Caco-2 (cell line): Measurements from ENCODE around the gene DMKN. TPM values are rescaled to one million over a fixed set of nuclear protein-coding genes. Genes with fewer than 3 reads are reported as not detected.
A peak's percentile ranks its signal among the peaks of the same experiment; 100 is the strongest.

ENCODE experiments used
- BruUV-seq: library from RNA; stranded (reverse); fragments of 400-500 nt; replicated peaks from 2 replicates; lab custom pipeline; 2021; lab: Mats Ljungman, UMichigan
- CTCF ChIA-PET: fragments of 300-600 bp; sonication (Branson Sonifier 250); formaldehyde crosslinking; loops from one replicate; lab custom pipeline; 2022; ENCODE audit warnings: antibody characterized with exemption; lab: Charles Lee
- POLR2A ChIA-PET: fragments of 300-600 bp; sonication (Branson Sonifier 250); formaldehyde crosslinking; loops from one replicate; lab custom pipeline; 2022; ENCODE audit warnings: antibody characterized with exemption; lab: Charles Lee
- DNase-seq, 2 experiments: peaks; one replicate each; pipeline versions ENCODE4 v3.0.0 to v3.0.0-alpha.2; 2020 to 2022
- H3K27me3 ChIP-seq: replicated peaks from 2 replicates; pipeline ENCODE4 v1.6.0; 2011; ENCODE audit warnings: low read length; ENCODE audit not compliant: control insufficient read depth, insufficient read depth
- H3K36me3 ChIP-seq: 2 replicates; pipeline ENCODE4 v1.5.1; 2011; ENCODE audit warnings: low read length; ENCODE audit not compliant: control insufficient read depth, insufficient read depth
- H3K4me1 ChIP-seq: fragments of 250-450 bp; sonication (Bioruptor Pico); 2 replicates; pipeline ENCODE4 v1.5.1; 2020; ENCODE audit warnings: mild to moderate bottlenecking
- H3K4me3 ChIP-seq: 2 replicates; pipeline ENCODE4 v1.5.1; 2011; ENCODE audit warnings: low read depth, mild to moderate bottlenecking, control low read depth, low read length
- H3K9me3 ChIP-seq: fragments of 250-450 bp; sonication (Bioruptor Pico); 2 replicates; pipeline ENCODE4 v1.5.1; 2020; ENCODE audit warnings: mild to moderate bottlenecking, moderate library complexity
- H3K27ac Mint-ChIP-seq: one replicate; pipeline ENCODE4 v1.8.0; 2022; ENCODE audit warnings: mixed read lengths; ENCODE audit not compliant: unreplicated experiment
- H3K27me3 Mint-ChIP-seq: one replicate; pipeline ENCODE4 v1.8.0; 2022; ENCODE audit warnings: mixed read lengths; ENCODE audit not compliant: insufficient read depth, unreplicated experiment
- H3K36me3 Mint-ChIP-seq: one replicate; pipeline ENCODE4 v1.8.0; 2022; ENCODE audit warnings: mild to moderate bottlenecking, mixed read lengths; ENCODE audit not compliant: insufficient read depth, unreplicated experiment
- H3K4me1 Mint-ChIP-seq: one replicate; pipeline ENCODE4 v1.8.0; 2022; ENCODE audit warnings: low read depth, mixed read lengths; ENCODE audit not compliant: unreplicated experiment
- H3K4me3 Mint-ChIP-seq: one replicate; pipeline ENCODE4 v1.8.0; 2022; ENCODE audit warnings: mild to moderate bottlenecking, moderate library complexity, mixed read lengths; ENCODE audit not compliant: unreplicated experiment
- H3K9me3 Mint-ChIP-seq: one replicate; pipeline ENCODE4 v1.8.0; 2022; ENCODE audit warnings: mixed read lengths; ENCODE audit not compliant: unreplicated experiment
- intact Hi-C: fragments of 100-400 bp; cut with micrococcal nuclease; formaldehyde crosslinking; loops from one replicate; pipeline ENCODE4 v1.10.0; 2022; ENCODE audit not compliant: unreplicated experiment
- total RNA-seq: library from RNA; stranded (reverse); gene quantifications from 2 replicates; pipeline ENCODE4 v1.2.3, GENCODE V29; 2022
- TF ChIP-seq, protein P1 (sequence below), 2 experiments: fragments of 200-600 bp in 1 of 2; IDR thresholded peaks; 1 replicate in 1 of 2; 2 replicates in 1 of 2; pipeline versions ENCODE4 v1.5.1 to v1.8.0; 2011 to 2022; ENCODE audit warnings: antibody characterized with exemption in 1 of 2, control low read depth in 1 of 2, inconsistent platforms in 1 of 2, low read depth in 1 of 2, low read length in 1 of 2, mild to moderate bottlenecking in 1 of 2, moderate library complexity in 1 of 2; ENCODE audit not compliant: insufficient read depth in 1 of 2, severe bottlenecking in 1 of 2, unreplicated experiment in 1 of 2

DMKN gene
- total RNA-seq, 1 experiment from 2014 or later = 341 TPM

DNA sequence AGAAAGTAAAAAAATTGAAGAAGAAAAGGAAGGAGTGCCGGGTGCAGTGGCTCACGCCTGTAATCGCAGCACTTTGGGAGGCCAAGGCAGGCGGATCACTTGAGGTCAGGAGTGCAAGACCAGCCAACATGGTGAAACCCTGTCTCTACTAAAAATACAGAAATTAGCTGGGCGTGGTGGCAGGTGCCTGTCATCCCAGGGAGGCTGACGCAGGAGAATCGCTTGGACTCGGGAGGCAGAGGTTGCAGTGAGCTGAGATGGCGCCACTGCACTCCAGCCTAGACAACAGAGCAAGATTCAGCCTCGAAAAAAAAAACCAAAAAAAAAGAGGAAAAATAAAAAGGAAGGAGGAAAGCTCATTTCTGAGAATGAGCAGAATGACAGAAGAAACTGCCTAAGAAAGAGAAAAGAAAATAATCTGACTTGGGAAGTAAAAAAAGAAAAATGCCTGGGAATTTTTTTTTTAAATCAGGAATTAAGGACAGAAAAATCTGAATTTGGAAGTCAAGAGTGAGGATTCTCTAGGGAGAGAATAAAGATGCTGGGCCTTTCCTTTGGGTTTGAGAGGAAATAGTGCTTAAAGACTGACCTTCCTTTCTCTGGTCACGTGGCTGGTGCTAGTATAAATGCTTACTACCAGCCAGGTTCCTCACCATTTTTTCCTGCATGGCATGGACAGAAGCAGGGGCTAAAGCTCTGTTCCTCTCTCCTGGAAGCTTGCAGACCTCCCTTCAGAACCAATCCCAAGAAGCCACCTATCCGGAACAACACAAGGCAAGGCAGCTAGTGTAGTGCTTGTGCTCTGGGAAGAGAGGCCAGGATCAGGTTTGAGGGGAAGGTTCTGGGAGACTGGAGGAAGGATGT is 65.6 kb downstream of the DMKN start, which contains the start of gene FFAR2:
TSS of gene FFAR2 (plus strand) at position 652 of the 864 bp plus-strand sequence. CDS start 1,458 bp downstream, outside the sequence.
- no peaks in the 10 kb centered on the region for H3K27me3 ChIP-seq

More for the DNA sequence above, 65.6 kb downstream of the DMKN start, which contains the start of gene FFAR2:
- Mint-ChIP-seq H3K4me1 (peaks cover 7% of the 10 kb centered on the region), H3K36me3 (no peaks in the 10 kb centered on the region), H3K27me3 (no peaks in the 10 kb centered on the region), H3K9me3 (no peaks in the 10 kb centered on the region), H3K4me3 (no peak within 1 kb of the TSS), H3K27ac (peak within 1 kb of the TSS; percentile 40)
- Histone ChIP-seq H3K4me1 (peaks cover 4% of the 10 kb centered on the region; the same call in 1 of the 2 replicates), H3K36me3 (no peaks in the 10 kb centered on the region), H3K4me3 (no peak within 1 kb of the TSS), H3K9me3 (no peaks in the 10 kb centered on the region)
- intact Hi-C loops = no loop called here
- no peak for DNase-seq
- CTCF ChIA-PET = no interaction called here
- POLR2A ChIA-PET = interaction anchor here (0.6 kb wide), 1 partner anchor 192 kb away, joined by 3 read pairs; no protein-coding TSS in a partner anchor
- TF ChIP-seq, protein P1, sequence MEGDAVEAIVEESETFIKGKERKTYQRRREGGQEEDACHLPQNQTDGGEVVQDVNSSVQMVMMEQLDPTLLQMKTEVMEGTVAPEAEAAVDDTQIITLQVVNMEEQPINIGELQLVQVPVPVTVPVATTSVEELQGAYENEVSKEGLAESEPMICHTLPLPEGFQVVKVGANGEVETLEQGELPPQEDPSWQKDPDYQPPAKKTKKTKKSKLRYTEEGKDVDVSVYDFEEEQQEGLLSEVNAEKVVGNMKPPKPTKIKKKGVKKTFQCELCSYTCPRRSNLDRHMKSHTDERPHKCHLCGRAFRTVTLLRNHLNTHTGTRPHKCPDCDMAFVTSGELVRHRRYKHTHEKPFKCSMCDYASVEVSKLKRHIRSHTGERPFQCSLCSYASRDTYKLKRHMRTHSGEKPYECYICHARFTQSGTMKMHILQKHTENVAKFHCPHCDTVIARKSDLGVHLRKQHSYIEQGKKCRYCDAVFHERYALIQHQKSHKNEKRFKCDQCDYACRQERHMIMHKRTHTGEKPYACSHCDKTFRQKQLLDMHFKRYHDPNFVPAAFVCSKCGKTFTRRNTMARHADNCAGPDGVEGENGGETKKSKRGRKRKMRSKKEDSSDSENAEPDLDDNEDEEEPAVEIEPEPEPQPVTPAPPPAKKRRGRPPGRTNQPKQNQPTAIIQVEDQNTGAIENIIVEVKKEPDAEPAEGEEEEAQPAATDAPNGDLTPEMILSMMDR (IDR thresholded peaks at IDR 0.05; ENCODE audit: insufficient read depth in 1 of 2, low read depth in 1 of 2, low read length in 1 of 2, severe bottlenecking in 1 of 2, unreplicated experiment in 1 of 2) = no peak
- no TSS peak for BruUV-seq

Other genes starting within 250 kb of the DMKN start
- 105 and 108 TPM in 2 replicates for gene USF2, start 244.7 kb downstream of the DMKN start, total RNA-seq
- not detected in 2 replicates for gene HAMP, start 231.1 kb downstream of the DMKN start, total RNA-seq
- gene MAG, start 221.5 kb downstream of the DMKN start, total RNA-seq = 0.41 TPM in 1 of 2 replicates, not detected in the other
- gene CD22, start 184.5 kb downstream of the DMKN start, total RNA-seq = not detected in 2 replicates
- gene FFAR1, start 165.7 kb downstream of the DMKN start, total RNA-seq = not detected in 2 replicates
- gene FFAR3, start 155.2 kb downstream of the DMKN start, total RNA-seq = not detected in 2 replicates
- not detected in 2 replicates for gene GPR42, start 142.6 kb downstream of the DMKN start, total RNA-seq
- gene FFAR2, start 65.4 kb downstream of the DMKN start, total RNA-seq = not detected in 2 replicates
- not detected in 2 replicates for gene KRTDAP, start 23.2 kb downstream of the DMKN start, total RNA-seq
- not detected in 2 replicates for gene SBSN, start 14.7 kb upstream of the DMKN start, total RNA-seq
- gene GAPDHS, start 19.8 kb upstream of the DMKN start, total RNA-seq = not detected in 2 replicates
- gene TMEM147, start 32.0 kb upstream of the DMKN start, total RNA-seq = 126 and 140 TPM in 2 replicates
- not detected in 2 replicates for gene ATP4A, start 50.0 kb upstream of the DMKN start, total RNA-seq
- not detected in 2 replicates for gene PMIS2, start 72.5 kb upstream of the DMKN start, total RNA-seq
- 26.4 and 27.9 TPM in 2 replicates for gene HAUS5, start 99.1 kb upstream of the DMKN start, total RNA-seq
- 140 and 165 TPM in 2 replicates for gene RBM42, start 115.4 kb upstream of the DMKN start, total RNA-seq
- 0.77 and 1.3 TPM in 2 replicates for gene ETV2, start 128.1 kb upstream of the DMKN start, total RNA-seq
- 551 and 639 TPM in 2 replicates for gene COX6B1, start 134.7 kb upstream of the DMKN start, total RNA-seq
- gene UPK1A, start 152.9 kb upstream of the DMKN start, total RNA-seq = not detected in 2 replicates
- not detected in 2 replicates for gene ZBTB32, start 190.9 kb upstream of the DMKN start, total RNA-seq
- gene KMT2B, start 204.4 kb upstream of the DMKN start, total RNA-seq = 54.2 and 62.6 TPM in 2 replicates
- gene IGFLR1, start 228.8 kb upstream of the DMKN start, total RNA-seq = 10.1 and 11.3 TPM in 2 replicates
- 21.3 and 24.6 TPM in 2 replicates for gene U2AF1L4, start 231.8 kb upstream of the DMKN start, total RNA-seq
- gene PSENEN, start 232.0 kb upstream of the DMKN start, total RNA-seq = 70.2 and 70.5 TPM in 2 replicates
- 8.1 and 10.2 TPM in 2 replicates for gene LIN37, start 234.9 kb upstream of the DMKN start, total RNA-seq
- 0.48 and 0.81 TPM in 2 replicates for gene HSPB6, start 243.4 kb upstream of the DMKN start, total RNA-seq
- gene PROSER3, start 244.5 kb upstream of the DMKN start, total RNA-seq = 34.6 and 37.0 TPM in 2 replicates